Fibroblast of lung (primary cell): ENCODE measurements around the gene LRTM1. TPM values are rescaled to one million over a fixed set of nuclear protein-coding genes. Genes with fewer than 3 reads are reported as not detected.
A peak's percentile ranks its signal among the peaks of the same experiment; 100 is the strongest.

Experiments
- DNase-seq, 2 donors: peaks; one replicate each; pipeline versions ENCODE4 v3.0.0 to v3.0.0-alpha.2; 2010; ENCODE audit warnings: low read depth in 2 of 2
- H2AFZ ChIP-seq: 2 replicates; pipeline ENCODE4 v1.5.1; 2012; ENCODE audit warnings: low read length, control low read depth, inconsistent platforms
- H3K27ac ChIP-seq: 2 replicates; pipeline ENCODE4 v1.5.1; 2011; ENCODE audit warnings: low read length, control low read depth; ENCODE audit not compliant: insufficient read depth
- H3K27me3 ChIP-seq: 2 replicates; pipeline ENCODE4 v1.5.1; 2011; ENCODE audit warnings: mild to moderate bottlenecking, low read length; ENCODE audit not compliant: control insufficient read depth, insufficient read depth
- H3K36me3 ChIP-seq: 2 replicates; pipeline ENCODE4 v1.5.1; 2011; ENCODE audit warnings: low read length; ENCODE audit not compliant: control insufficient read depth, insufficient read depth
- H3K4me1 ChIP-seq: 2 replicates; pipeline ENCODE4 v1.5.1; 2011; ENCODE audit warnings: low read length; ENCODE audit not compliant: control insufficient read depth, insufficient read depth; ENCODE audit errors: extremely low read depth
- H3K4me2 ChIP-seq: 2 replicates; pipeline ENCODE4 v1.5.1; 2011; ENCODE audit warnings: low read length, control low read depth; ENCODE audit not compliant: insufficient read depth; ENCODE audit errors: extremely low read depth
- H3K4me3 ChIP-seq, 4 experiments: fragments of 200-600 bp in 1 of 4; sonication (generic) in 1 of 4; replicated peaks in 1 of 4; 2 replicates each; pipeline ENCODE4 v1.5.1; 2011 to 2016; ENCODE audit warnings: low read length in 4 of 4, low read depth in 3 of 4, mild to moderate bottlenecking in 3 of 4, control low read depth in 2 of 4, inconsistent platforms in 1 of 4, mixed read lengths in 1 of 4; ENCODE audit not compliant: insufficient read depth in 1 of 4; ENCODE audit errors: control extremely low read depth in 1 of 4
- H3K79me2 ChIP-seq: 2 replicates; pipeline ENCODE4 v1.5.1; 2012; ENCODE audit warnings: mild to moderate bottlenecking, low read length, inconsistent platforms; ENCODE audit not compliant: control insufficient read depth, insufficient read depth
- H3K9ac ChIP-seq: 2 replicates; pipeline ENCODE4 v1.5.1; 2011; ENCODE audit warnings: mild to moderate bottlenecking, low read length, control low read depth; ENCODE audit not compliant: insufficient read depth
- H3K9me3 ChIP-seq: 2 replicates; pipeline ENCODE4 v1.5.1; 2012; ENCODE audit warnings: low read depth, low read length; ENCODE audit not compliant: control insufficient read depth, insufficient read depth
- H4K20me1 ChIP-seq: 2 replicates; pipeline ENCODE4 v1.5.1; 2011; ENCODE audit warnings: low read length; ENCODE audit not compliant: control insufficient read depth, insufficient read depth; ENCODE audit errors: extremely low read depth
- EZH2 ChIP-seq: IDR thresholded peaks from 2 replicates; pipeline ENCODE4 v1.5.1; 2012; ENCODE audit warnings: low read length, control low read depth, mild to moderate bottlenecking; ENCODE audit errors: missing control alignments
- polyA plus RNA-seq, 2 donors: library from polyadenylated mRNA; depleted of rRNA in 1 of 2; stranded (reverse) in 1 of 2; unstranded in 1 of 2; fragments of >200 nt; gene quantifications; 2 replicates each; pipeline ENCODE4 v1.2.1, GENCODE V29; 2011 to 2012; ENCODE audit warnings: missing spikeins in 1 of 2
- total RNA-seq: library from RNA; depleted of rRNA; stranded (reverse); fragments of >200 nt; gene quantifications from 2 replicates; pipeline ENCODE4 v1.2.1, GENCODE V29; 2014
- TF ChIP-seq, protein P1 (sequence below), 2 donors: IDR thresholded peaks in 1 of 2; conservative IDR thresholded peaks in 1 of 2; 1 replicate in 1 of 2; 2 replicates in 1 of 2; pipeline ENCODE4 v1.5.1; 2011 to 2012; ENCODE audit warnings: low read length in 2 of 2, control low read depth in 1 of 2, inconsistent platforms in 1 of 2, low read depth in 1 of 2, mild to moderate bottlenecking in 1 of 2

The LRTM1 gene
- total and polyA plus RNA-seq, 2 donors (not counting 1 experiment from before 2014, with no cell fraction given) = 0.43 TPM; not detected in 1

DNA sequence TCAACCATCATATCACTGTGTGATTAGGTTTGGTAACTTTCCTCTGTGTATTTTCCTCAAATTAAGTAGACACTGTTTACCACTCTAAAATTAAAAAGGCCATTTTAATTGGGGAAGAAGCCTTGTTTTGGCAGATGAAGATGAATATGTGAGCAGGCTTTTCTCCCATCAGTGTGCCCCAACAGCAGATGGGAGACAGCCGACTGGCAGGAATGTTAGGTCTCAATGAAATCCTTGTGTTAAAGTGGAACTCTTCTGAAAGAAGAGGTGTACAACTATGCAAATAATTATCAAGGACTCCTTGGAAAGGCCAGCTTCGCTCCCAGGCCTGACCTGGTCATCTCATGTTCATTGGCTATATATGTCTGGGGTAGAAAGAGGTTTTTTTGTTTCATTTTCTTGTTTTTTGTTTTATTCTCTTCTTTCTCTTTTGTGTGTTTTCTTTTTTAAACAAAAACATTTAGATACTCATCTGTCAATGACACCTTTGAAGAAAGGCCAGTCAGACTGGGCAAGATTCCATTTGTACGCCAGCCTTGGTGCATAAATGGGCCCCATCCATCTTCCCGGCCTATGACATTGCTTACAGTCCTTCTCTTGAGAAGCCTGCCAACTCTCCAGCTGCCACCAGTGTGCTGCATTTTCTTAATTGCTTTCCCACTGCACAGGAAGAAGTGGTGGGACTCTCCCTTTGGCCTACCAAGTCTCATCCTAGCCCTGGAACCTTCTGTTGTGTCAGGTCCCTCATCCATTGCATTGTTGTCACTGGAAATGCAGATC is 25.8 kb downstream of the LRTM1 start:
- TF ChIP-seq, protein P1, sequence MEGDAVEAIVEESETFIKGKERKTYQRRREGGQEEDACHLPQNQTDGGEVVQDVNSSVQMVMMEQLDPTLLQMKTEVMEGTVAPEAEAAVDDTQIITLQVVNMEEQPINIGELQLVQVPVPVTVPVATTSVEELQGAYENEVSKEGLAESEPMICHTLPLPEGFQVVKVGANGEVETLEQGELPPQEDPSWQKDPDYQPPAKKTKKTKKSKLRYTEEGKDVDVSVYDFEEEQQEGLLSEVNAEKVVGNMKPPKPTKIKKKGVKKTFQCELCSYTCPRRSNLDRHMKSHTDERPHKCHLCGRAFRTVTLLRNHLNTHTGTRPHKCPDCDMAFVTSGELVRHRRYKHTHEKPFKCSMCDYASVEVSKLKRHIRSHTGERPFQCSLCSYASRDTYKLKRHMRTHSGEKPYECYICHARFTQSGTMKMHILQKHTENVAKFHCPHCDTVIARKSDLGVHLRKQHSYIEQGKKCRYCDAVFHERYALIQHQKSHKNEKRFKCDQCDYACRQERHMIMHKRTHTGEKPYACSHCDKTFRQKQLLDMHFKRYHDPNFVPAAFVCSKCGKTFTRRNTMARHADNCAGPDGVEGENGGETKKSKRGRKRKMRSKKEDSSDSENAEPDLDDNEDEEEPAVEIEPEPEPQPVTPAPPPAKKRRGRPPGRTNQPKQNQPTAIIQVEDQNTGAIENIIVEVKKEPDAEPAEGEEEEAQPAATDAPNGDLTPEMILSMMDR (conservative IDR thresholded peaks at IDR 0.05 in 1 of 2, IDR thresholded peaks at IDR 0.05 in 1 of 2; ENCODE audit: low read depth in 1 of 2, low read length in 2 of 2) = no peak
- no peak for TF ChIP-seq EZH2
- Histone ChIP-seq H3K36me3 (no peaks in the 10 kb centered on the region), H3K27me3 (no peaks in the 10 kb centered on the region), H3K4me3 (no peak overlapping the region), H3K27ac (no peak overlapping the region), H3K4me1 (peaks cover 16% of the 10 kb centered on the region), H4K20me1 (no peaks in the 10 kb centered on the region), H2AFZ (no peak overlapping the region), H3K9me3 (no peaks in the 10 kb centered on the region), H3K4me2 (no peak overlapping the region), H3K79me2 (no peaks in the 10 kb centered on the region), H3K9ac (no peak overlapping the region)
- DNase-seq = peak; percentile 69 to 73

DNA sequence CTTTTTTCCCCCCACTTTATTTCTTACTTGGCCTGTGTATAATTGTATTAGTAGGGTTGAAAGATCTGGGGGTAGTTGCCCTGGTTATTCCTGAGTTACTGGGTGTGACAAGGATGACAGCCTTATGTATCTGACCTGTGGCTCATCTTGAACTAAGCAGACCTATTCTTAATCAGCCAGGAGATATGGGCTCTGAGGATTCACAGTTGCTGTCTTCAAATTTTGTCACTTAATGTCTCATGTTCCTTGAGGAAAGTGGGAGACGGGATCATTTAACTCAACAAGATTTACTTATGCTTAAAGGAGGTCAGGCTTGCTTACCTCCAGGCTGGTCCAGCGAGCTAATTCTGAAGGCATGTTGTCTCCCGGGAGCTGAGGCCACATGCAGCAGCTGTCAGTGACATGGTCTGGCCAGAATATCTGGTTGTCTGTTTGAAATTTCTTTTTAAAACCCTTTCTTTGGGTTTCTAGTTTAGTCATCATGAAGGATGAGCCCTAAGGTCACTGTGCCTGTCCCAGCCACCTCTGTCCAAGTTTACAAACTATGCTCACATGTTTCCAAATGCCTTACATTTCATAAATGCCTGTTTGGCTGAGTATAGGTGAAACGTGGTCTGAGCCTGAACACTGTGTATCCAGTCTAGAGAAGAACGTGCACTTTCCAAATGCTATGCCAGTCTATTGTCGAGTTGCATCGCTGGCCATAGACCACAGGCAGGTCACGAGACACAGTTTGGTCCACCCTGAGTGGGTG is 26.8 kb downstream of the LRTM1 start:
- H3K4me3 ChIP-seq = no peak overlapping the region
- peaks cover 18% of the 10 kb centered on the region for H3K4me1 ChIP-seq
- H3K4me2 ChIP-seq = no peak overlapping the region
- peak in 1 of 2 donors; percentile 58 for DNase-seq
- H3K27ac ChIP-seq = no peak overlapping the region
- no peaks in the 10 kb centered on the region for H4K20me1 ChIP-seq
- no peak overlapping the region for H3K9ac ChIP-seq
- no peak overlapping the region for H2AFZ ChIP-seq
- H3K79me2 ChIP-seq = no peaks in the 10 kb centered on the region
- no peaks in the 10 kb centered on the region for H3K27me3 ChIP-seq
- no peaks in the 10 kb centered on the region for H3K9me3 ChIP-seq
- H3K36me3 ChIP-seq = no peaks in the 10 kb centered on the region
- TF ChIP-seq EZH2 = no peak
- TF ChIP-seq, protein P1 (conservative IDR thresholded peaks at IDR 0.05 in 1 of 2, IDR thresholded peaks at IDR 0.05 in 1 of 2; ENCODE audit: low read depth in 1 of 2, low read length in 2 of 2) = no peak

DNA sequence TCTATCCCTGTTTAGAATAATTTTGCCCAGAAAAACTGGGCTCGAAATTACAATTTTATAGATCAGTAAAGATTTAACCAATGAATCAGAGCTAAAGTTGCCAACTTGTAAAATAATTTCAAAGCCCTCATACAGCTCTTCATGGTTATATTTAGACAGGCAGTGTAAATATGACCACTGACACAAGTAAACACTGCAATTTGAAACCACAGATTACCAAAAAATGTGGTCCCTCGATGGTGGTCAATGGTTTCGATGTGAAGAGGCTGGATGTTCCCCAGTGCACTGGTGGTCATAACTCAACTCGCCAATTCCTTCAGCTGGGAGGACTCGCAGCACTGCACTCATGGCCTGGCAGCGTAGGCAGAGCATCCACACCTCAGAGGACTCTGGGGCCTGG is 28.6 kb downstream of the LRTM1 start:
- no peak for DNase-seq
- H3K27me3 ChIP-seq = no peaks in the 10 kb centered on the region
- H3K27ac ChIP-seq = no peak overlapping the region

More for the DNA sequence above, 28.6 kb downstream of the LRTM1 start:
- TF ChIP-seq, protein P1 (conservative IDR thresholded peaks at IDR 0.05 in 1 of 2, IDR thresholded peaks at IDR 0.05 in 1 of 2; ENCODE audit: low read depth in 1 of 2, low read length in 2 of 2) = no peak
- Histone ChIP-seq H2AFZ (no peak overlapping the region), H3K79me2 (no peaks in the 10 kb centered on the region), H3K9me3 (no peaks in the 10 kb centered on the region), H3K4me3 (no peak overlapping the region), H3K9ac (no peak overlapping the region), H3K4me1 (peaks cover 13% of the 10 kb centered on the region), H4K20me1 (no peaks in the 10 kb centered on the region), H3K4me2 (no peak overlapping the region), H3K36me3 (no peaks in the 10 kb centered on the region)
